HepG2 (cell line): ENCODE measurements around the gene DHX16. TPM values are rescaled to one million over a fixed set of nuclear protein-coding genes. Genes with fewer than 3 reads are reported as not detected.

Experiments
- CBX5 ChIP-seq: sonication (generic); formaldehyde crosslinking; IDR thresholded peaks from 2 replicates; pipeline ENCODE4 v1.4.0; 2020; ENCODE audit warnings: missing genetic modification reagents, borderline replicate concordance
- HOXA9 ChIP-seq: sonication (generic); formaldehyde crosslinking; IDR thresholded peaks from 2 replicates; pipeline ENCODE4 v1.8.1; 2022; ENCODE audit warnings: missing genetic modification reagents, mild to moderate bottlenecking, moderate library complexity, borderline replicate concordance
- RFXANK ChIP-seq: IDR thresholded peaks from 2 replicates; pipeline ENCODE4 v1.6.1; 2016
- RXRB ChIP-seq: IDR thresholded peaks from 2 replicates; pipeline ENCODE4 v1.6.1; 2016; ENCODE audit warnings: borderline replicate concordance, missing genetic modification reagents, missing compliant biosample characterization
- TCF7L2 ChIP-seq: IDR thresholded peaks from 2 replicates; pipeline ENCODE4 v1.6.1; 2011; ENCODE audit warnings: mild to moderate bottlenecking, low read depth, low read length, moderate library complexity
- YY1 ChIP-seq: IDR thresholded peaks from 2 replicates; pipeline ENCODE4 v1.6.1; 2011; ENCODE audit warnings: low read length, low read depth, moderate library complexity, mild to moderate bottlenecking; ENCODE audit not compliant: insufficient read depth, insufficient replicate concordance
- ZNF572 ChIP-seq: sonication (generic); formaldehyde crosslinking; IDR thresholded peaks from 2 replicates; pipeline ENCODE4 v1.5.1; 2020; ENCODE audit warnings: mild to moderate bottlenecking, missing genetic modification reagents
- ZNF589 ChIP-seq: sonication (generic); formaldehyde crosslinking; conservative IDR thresholded peaks from 2 replicates; pipeline ENCODE4 v1.8.0; 2022; ENCODE audit warnings: mild to moderate bottlenecking, moderate library complexity, missing genetic modification reagents
- ZNF775 ChIP-seq: sonication (generic); formaldehyde crosslinking; IDR thresholded peaks from 2 replicates; pipeline ENCODE4 v1.4.0; 2020; ENCODE audit warnings: missing genetic modification reagents, mild to moderate bottlenecking, moderate library complexity, borderline replicate concordance
- ZNF777 ChIP-seq: sonication (generic); formaldehyde crosslinking; IDR thresholded peaks from 2 replicates; pipeline ENCODE4 v1.4.0; 2020; ENCODE audit warnings: missing genetic modification reagents
- ZSCAN22 ChIP-seq: sonication (generic); formaldehyde crosslinking; IDR thresholded peaks from 2 replicates; pipeline ENCODE4 v1.4.0; 2020; ENCODE audit warnings: mild to moderate bottlenecking, missing genetic modification reagents
- polyA plus RNA-seq, 8 experiments: library from polyadenylated mRNA; depleted of rRNA in 3 of 8; stranded (reverse) in 7 of 8; unstranded in 1 of 8; fragments of >200 nt; fragmentation: Illumina TruSeq in 4 of 8; extraction: Trizol in 4 of 8; gene quantifications; 2 replicates each; pipeline versions ENCODE4 v1.2.1 to v1.2.3, GENCODE V29; 2011 to 2016; ENCODE audit warnings: low read depth in 4 of 8, missing spikeins in 1 of 8, mixed read lengths in 1 of 8; ENCODE audit not compliant: insufficient read depth in 1 of 8
- total RNA-seq, 5 experiments: library from RNA; depleted of rRNA; stranded (reverse); fragments of >200 nt; fragmentation: Illumina TruSeq; extraction: Trizol; gene quantifications; 2 replicates each; pipeline ENCODE4 v1.2.3, GENCODE V29; 2016; ENCODE audit warnings: low read depth in 1 of 5
- TF ChIP-seq, protein P1 (sequence below): IDR thresholded peaks from 2 replicates; pipeline ENCODE4 v1.6.1; 2016; ENCODE audit warnings: low read depth

The DHX16 gene
- total and polyA plus RNA-seq, 2 of the 13 experiments (the other 11 are each of a cell fraction or from before 2014, with no cell fraction given) = 57.0 to 58.5 TPM

- TF ChIP-seq CBX5 (peak; percentile 69; the same call in 1 of the 2 replicates), TCF7L2 (no peak), RFXANK (CRISPR knock-in tag) (no peak), HOXA9 (CRISPR knock-in tag) (peak; percentile 33; the same call in 1 of the 2 replicates), YY1 (peak; percentile 10), ZNF589 (CRISPR knock-in tag) (no peak), ZSCAN22 (CRISPR knock-in tag) (no peak), ZNF777 (no peak), ZNF572 (no peak), ZNF775 (CRISPR knock-in tag) (0 out of 2 replicates have a peak, but pooled peaks have one; percentile 35), RXRB (peak; percentile 60; the same call in 1 of the 2 replicates)
- TF ChIP-seq, protein P1, sequence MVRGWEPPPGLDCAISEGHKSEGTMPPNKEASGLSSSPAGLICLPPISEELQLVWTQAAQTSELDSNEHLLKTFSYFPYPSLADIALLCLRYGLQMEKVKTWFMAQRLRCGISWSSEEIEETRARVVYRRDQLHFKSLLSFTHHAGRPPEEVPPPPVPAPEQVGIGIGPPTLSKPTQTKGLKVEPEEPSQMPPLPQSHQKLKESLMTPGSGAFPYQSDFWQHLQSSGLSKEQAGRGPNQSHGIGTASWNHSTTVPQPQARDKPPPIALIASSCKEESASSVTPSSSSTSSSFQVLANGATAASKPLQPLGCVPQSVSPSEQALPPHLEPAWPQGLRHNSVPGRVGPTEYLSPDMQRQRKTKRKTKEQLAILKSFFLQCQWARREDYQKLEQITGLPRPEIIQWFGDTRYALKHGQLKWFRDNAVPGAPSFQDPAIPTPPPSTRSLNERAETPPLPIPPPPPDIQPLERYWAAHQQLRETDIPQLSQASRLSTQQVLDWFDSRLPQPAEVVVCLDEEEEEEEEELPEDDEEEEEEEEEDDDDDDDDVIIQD = 0 out of 2 replicates have a peak, but pooled peaks have one; percentile 4
Observed at GRCh38 chr6:30615958-30616810, 56.6 kb downstream of the DHX16 start (continued).
